OCI-LY7 (cell line): Measurements from ENCODE around the gene FLVCR2.

ENCODE experiments used
- CTCF ChIP-seq: fragments of 200-600 bp; sonication (generic); conservative IDR thresholded peaks from 2 replicates; pipeline ENCODE4 v1.5.1; 2014; ENCODE audit warnings: mild to moderate bottlenecking, antibody characterized with exemption, low read length, moderate library complexity, mixed read lengths
- EZH2phosphoT487 ChIP-seq: fragments of 200-600 bp; sonication (generic); IDR thresholded peaks from 2 replicates; pipeline ENCODE4 v1.6.1; 2018; ENCODE audit warnings: low read depth, borderline replicate concordance, mild to moderate bottlenecking, mixed run types, antibody characterized with exemption, low read length, moderate library complexity, mixed read lengths

GRCh38 chr14:75660630-75661498, 82.4 kb downstream of the FLVCR2 start, which contains the start of the genes ERG28 and TTLL5:
- no peak for TF ChIP-seq CTCF
- TF ChIP-seq EZH2phosphoT487 = no peak
